ENCODE data around the gene ERFL. TPM values are rescaled to one million over a fixed set of nuclear protein-coding genes. Genes with fewer than 3 reads are reported as not detected.

ERFL gene
- total RNA-seq, 1 donor from 2014 or later, result not detected

GRCh38 chr19:41919948-41920712 is 8.1 kb downstream of the ERFL start:
- Histone ChIP-seq H3K27me3 (ENCODE audit: control insufficient read depth, insufficient read depth, low read length) (peaks cover 87% of the 10 kb centered on the region), H3K4me3 (ENCODE audit: low read depth, low read length) (no peak overlapping the region), H3K36me3 (ENCODE audit: control insufficient read depth, insufficient read depth, low read length) (no peaks in the 10 kb centered on the region)
- TF ChIP-seq CTCF (IDR thresholded peaks at IDR 0.05; ENCODE audit: insufficient read depth, low read length, poor library complexity, severe bottlenecking), result no peak
- DNase-seq (ENCODE audit: low read depth), result no peak

- no peak for DNase-seq (ENCODE audit: low read depth)
- no peak overlapping the region for H3K4me3 ChIP-seq (ENCODE audit: low read depth, low read length)
- H3K27me3 ChIP-seq (ENCODE audit: control insufficient read depth, insufficient read depth, low read length), result peaks cover 83% of the 10 kb centered on the region
- H3K36me3 ChIP-seq (ENCODE audit: control insufficient read depth, insufficient read depth, low read length), result no peaks in the 10 kb centered on the region
- TF ChIP-seq CTCF (IDR thresholded peaks at IDR 0.05; ENCODE audit: insufficient read depth, low read length, poor library complexity, severe bottlenecking), result no peak
Observed at GRCh38 chr19:41918653-41919244, 9.5 kb downstream of the ERFL start.

- no peak overlapping the region for H3K4me3 ChIP-seq (ENCODE audit: low read depth, low read length)
- no peak for DNase-seq (ENCODE audit: low read depth)
- peaks cover 86% of the 10 kb centered on the region for H3K27me3 ChIP-seq (ENCODE audit: control insufficient read depth, insufficient read depth, low read length)
- TF ChIP-seq CTCF (IDR thresholded peaks at IDR 0.05; ENCODE audit: insufficient read depth, low read length, poor library complexity, severe bottlenecking), result no peak
- no peaks in the 10 kb centered on the region for H3K36me3 ChIP-seq (ENCODE audit: control insufficient read depth, insufficient read depth, low read length)
Observed at GRCh38 chr19:41918095-41918494, 10.2 kb downstream of the ERFL start.

GRCh38 chr19:41917676-41918075 is 10.6 kb downstream of the ERFL start:
- Histone ChIP-seq H3K36me3 (ENCODE audit: control insufficient read depth, insufficient read depth, low read length) (no peaks in the 10 kb centered on the region), H3K27me3 (ENCODE audit: control insufficient read depth, insufficient read depth, low read length) (peaks cover 86% of the 10 kb centered on the region), H3K4me3 (ENCODE audit: low read depth, low read length) (no peak overlapping the region)
- DNase-seq (ENCODE audit: low read depth), result no peak
- no peak for TF ChIP-seq CTCF (IDR thresholded peaks at IDR 0.05; ENCODE audit: insufficient read depth, low read length, poor library complexity, severe bottlenecking)

- DNase-seq (ENCODE audit: low read depth), result no peak
- Histone ChIP-seq H3K27me3 (ENCODE audit: control insufficient read depth, insufficient read depth, low read length) (peaks cover 86% of the 10 kb centered on the region), H3K36me3 (ENCODE audit: control insufficient read depth, insufficient read depth, low read length) (no peaks in the 10 kb centered on the region), H3K4me3 (ENCODE audit: low read depth, low read length) (no peak overlapping the region)
- TF ChIP-seq CTCF (IDR thresholded peaks at IDR 0.05; ENCODE audit: insufficient read depth, low read length, poor library complexity, severe bottlenecking), result no peak
Observed at GRCh38 chr19:41915776-41916414, 12.4 kb downstream of the ERFL start.
